ENCODE measurements around the gene PARD3. TPM values are rescaled to one million over a fixed set of nuclear protein-coding genes. Genes with fewer than 3 reads are reported as not detected.

PARD3 gene
- total RNA-seq, 1 donor from 2014 or later, result 98.2 TPM

- Histone ChIP-seq H3K4me3 (ENCODE audit: low read depth, low read length) (no peak overlapping the region), H3K36me3 (ENCODE audit: control insufficient read depth, insufficient read depth, low read length) (no peaks in the 10 kb centered on the region), H3K27me3 (ENCODE audit: control insufficient read depth, insufficient read depth, low read length) (no peaks in the 10 kb centered on the region)
- DNase-seq (ENCODE audit: low read depth) (no peak), FAIRE-seq (peak; percentile 60)
- TF ChIP-seq, protein P1, sequence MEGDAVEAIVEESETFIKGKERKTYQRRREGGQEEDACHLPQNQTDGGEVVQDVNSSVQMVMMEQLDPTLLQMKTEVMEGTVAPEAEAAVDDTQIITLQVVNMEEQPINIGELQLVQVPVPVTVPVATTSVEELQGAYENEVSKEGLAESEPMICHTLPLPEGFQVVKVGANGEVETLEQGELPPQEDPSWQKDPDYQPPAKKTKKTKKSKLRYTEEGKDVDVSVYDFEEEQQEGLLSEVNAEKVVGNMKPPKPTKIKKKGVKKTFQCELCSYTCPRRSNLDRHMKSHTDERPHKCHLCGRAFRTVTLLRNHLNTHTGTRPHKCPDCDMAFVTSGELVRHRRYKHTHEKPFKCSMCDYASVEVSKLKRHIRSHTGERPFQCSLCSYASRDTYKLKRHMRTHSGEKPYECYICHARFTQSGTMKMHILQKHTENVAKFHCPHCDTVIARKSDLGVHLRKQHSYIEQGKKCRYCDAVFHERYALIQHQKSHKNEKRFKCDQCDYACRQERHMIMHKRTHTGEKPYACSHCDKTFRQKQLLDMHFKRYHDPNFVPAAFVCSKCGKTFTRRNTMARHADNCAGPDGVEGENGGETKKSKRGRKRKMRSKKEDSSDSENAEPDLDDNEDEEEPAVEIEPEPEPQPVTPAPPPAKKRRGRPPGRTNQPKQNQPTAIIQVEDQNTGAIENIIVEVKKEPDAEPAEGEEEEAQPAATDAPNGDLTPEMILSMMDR (IDR thresholded peaks at IDR 0.05; ENCODE audit: insufficient read depth, low read length, severe bottlenecking), result no peak
These were observed 608.8 kb downstream of the PARD3 start for GRCh38 chr10:34206078-34206934.

DNA sequence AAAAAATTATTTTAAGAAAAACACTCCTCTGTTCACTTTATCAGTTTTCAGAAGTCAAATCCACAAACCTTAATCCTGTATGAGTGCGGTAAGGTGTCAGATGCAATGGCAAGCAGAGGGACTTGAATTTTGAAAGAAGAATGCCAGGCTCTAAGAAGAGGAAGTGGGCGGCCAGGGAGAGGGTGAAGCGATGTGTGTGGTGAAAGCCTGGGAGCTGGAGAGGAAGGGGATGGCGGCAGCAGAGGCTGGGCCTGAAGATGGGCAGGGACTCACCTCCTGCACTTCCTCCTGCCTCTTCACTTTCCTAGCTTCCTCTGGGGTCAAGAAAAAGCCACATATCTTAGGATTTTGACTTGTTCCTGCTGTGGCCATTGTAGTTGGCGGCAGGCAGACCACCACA is 609.6 kb downstream of the PARD3 start:
- Histone ChIP-seq H3K36me3 (ENCODE audit: control insufficient read depth, insufficient read depth, low read length) (no peaks in the 10 kb centered on the region), H3K4me3 (ENCODE audit: low read depth, low read length) (no peak overlapping the region), H3K27me3 (ENCODE audit: control insufficient read depth, insufficient read depth, low read length) (no peaks in the 10 kb centered on the region)
- DNase-seq (ENCODE audit: low read depth), result no peak
- TF ChIP-seq, protein P1 (IDR thresholded peaks at IDR 0.05; ENCODE audit: insufficient read depth, low read length, severe bottlenecking), result no peak
- FAIRE-seq, result no peak

GRCh38 chr10:34203966-34204630 is 611.0 kb downstream of the PARD3 start:
- FAIRE-seq, result peak; percentile 55
- no peak for DNase-seq (ENCODE audit: low read depth)
- TF ChIP-seq, protein P1 (IDR thresholded peaks at IDR 0.05; ENCODE audit: insufficient read depth, low read length, severe bottlenecking), result no peak
- Histone ChIP-seq H3K36me3 (ENCODE audit: control insufficient read depth, insufficient read depth, low read length) (no peaks in the 10 kb centered on the region), H3K4me3 (ENCODE audit: low read depth, low read length) (no peak overlapping the region), H3K27me3 (ENCODE audit: control insufficient read depth, insufficient read depth, low read length) (no peaks in the 10 kb centered on the region)

GRCh38 chr10:34200355-34200901 is 614.7 kb downstream of the PARD3 start:
- Histone ChIP-seq H3K4me3 (ENCODE audit: low read depth, low read length) (no peak overlapping the region), H3K27me3 (ENCODE audit: control insufficient read depth, insufficient read depth, low read length) (no peaks in the 10 kb centered on the region), H3K36me3 (ENCODE audit: control insufficient read depth, insufficient read depth, low read length) (no peaks in the 10 kb centered on the region)
- TF ChIP-seq, protein P1 (IDR thresholded peaks at IDR 0.05; ENCODE audit: insufficient read depth, low read length, severe bottlenecking), result no peak
- FAIRE-seq, result peak; percentile 73
- no peak for DNase-seq (ENCODE audit: low read depth)

DNA sequence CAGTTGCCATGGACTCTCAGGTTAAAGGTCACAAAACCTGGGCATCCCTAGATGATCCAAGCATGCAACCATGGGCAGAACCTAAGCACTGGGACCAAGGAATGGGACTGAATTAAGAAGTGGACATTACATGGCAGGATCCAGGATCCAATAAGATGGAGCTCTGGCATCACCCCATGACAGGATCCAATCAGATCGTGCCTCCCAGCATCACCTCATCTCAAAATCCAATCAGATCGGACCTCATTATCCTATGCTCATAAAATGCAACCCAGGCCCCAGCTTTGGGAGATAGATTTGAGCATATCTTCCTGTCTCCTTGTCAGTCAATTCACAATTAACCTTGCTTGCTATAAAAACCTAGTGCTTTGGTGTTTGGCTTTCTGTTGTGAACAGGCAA is 616.1 kb downstream of the PARD3 start:
- no peak for DNase-seq (ENCODE audit: low read depth)
- H3K36me3 ChIP-seq (ENCODE audit: control insufficient read depth, insufficient read depth, low read length), result no peaks in the 10 kb centered on the region
- peak; percentile 86 for FAIRE-seq
- H3K4me3 ChIP-seq (ENCODE audit: low read depth, low read length), result no peak overlapping the region
- TF ChIP-seq, protein P1 (IDR thresholded peaks at IDR 0.05; ENCODE audit: insufficient read depth, low read length, severe bottlenecking), result no peak
- no peaks in the 10 kb centered on the region for H3K27me3 ChIP-seq (ENCODE audit: control insufficient read depth, insufficient read depth, low read length)
